Measurements from ENCODE around the gene FBXL14.

The FBXL14 gene

GRCh38 chr12:1595690-1596347 lies 1.4 kb upstream of the FBXL14 start:
- no peak for DNase-seq (ENCODE audit: low read depth)
- peak overlapping the region; percentile 68 for H3K4me3 ChIP-seq (ENCODE audit: low read depth, low read length)

- peak overlapping the region; percentile 68 for H3K4me3 ChIP-seq (ENCODE audit: low read depth, low read length)
- no peak for DNase-seq (ENCODE audit: low read depth)
These were observed 713 bp upstream of the FBXL14 start for GRCh38 chr12:1595026-1595561.

GRCh38 chr12:1594006-1594260 lies 448 bp downstream of the FBXL14 start:
- no peak for DNase-seq (ENCODE audit: low read depth)
- H3K4me3 ChIP-seq (ENCODE audit: low read depth, low read length) = peak overlapping the region; percentile 68

- peak overlapping the region; percentile 68 for H3K4me3 ChIP-seq (ENCODE audit: low read depth, low read length)
- no peak for DNase-seq (ENCODE audit: low read depth)
These were observed 991 bp downstream of the FBXL14 start for GRCh38 chr12:1593174-1594005.

GRCh38 chr12:1592444-1593173 lies 1.8 kb downstream of the FBXL14 start:
- peak overlapping the region; percentile 68 for H3K4me3 ChIP-seq (ENCODE audit: low read depth, low read length)
- DNase-seq (ENCODE audit: low read depth) = peak; percentile 72

- H3K4me3 ChIP-seq (ENCODE audit: low read depth, low read length) = peak overlapping the region; percentile 68
- DNase-seq (ENCODE audit: low read depth) = no peak
These were observed 2.8 kb downstream of the FBXL14 start for GRCh38 chr12:1591543-1591942.

GRCh38 chr12:1591034-1591433 lies 3.3 kb downstream of the FBXL14 start:
- peak overlapping the region; percentile 68 for H3K4me3 ChIP-seq (ENCODE audit: low read depth, low read length)
- DNase-seq (ENCODE audit: low read depth) = no peak

GRCh38 chr12:1590221-1590979 lies 4.0 kb downstream of the FBXL14 start:
- H3K4me3 ChIP-seq (ENCODE audit: low read depth, low read length) = peak overlapping the region; percentile 68
- no peak for DNase-seq (ENCODE audit: low read depth)

GRCh38 chr12:1588575-1588947 lies 5.8 kb downstream of the FBXL14 start:
- no peak for DNase-seq (ENCODE audit: low read depth)
- H3K4me3 ChIP-seq (ENCODE audit: low read depth, low read length) = no peak overlapping the region

GRCh38 chr12:1587927-1588574 lies 6.3 kb downstream of the FBXL14 start:
- H3K4me3 ChIP-seq (ENCODE audit: low read depth, low read length) = no peak overlapping the region
- DNase-seq (ENCODE audit: low read depth) = no peak

- H3K4me3 ChIP-seq (ENCODE audit: low read depth, low read length) = no peak overlapping the region
- no peak for DNase-seq (ENCODE audit: low read depth)
These were observed 10.1 kb downstream of the FBXL14 start for GRCh38 chr12:1584326-1584725.

GRCh38 chr12:1583421-1584078 lies 10.8 kb downstream of the FBXL14 start:
- H3K4me3 ChIP-seq (ENCODE audit: low read depth, low read length) = no peak overlapping the region
- DNase-seq (ENCODE audit: low read depth) = no peak

- no peak overlapping the region for H3K4me3 ChIP-seq (ENCODE audit: low read depth, low read length)
- no peak for DNase-seq (ENCODE audit: low read depth)
These were observed 11.7 kb downstream of the FBXL14 start for GRCh38 chr12:1582709-1583050.

GRCh38 chr12:1581973-1582708 lies 12.2 kb downstream of the FBXL14 start:
- H3K4me3 ChIP-seq (ENCODE audit: low read depth, low read length) = no peak overlapping the region
- DNase-seq (ENCODE audit: low read depth) = no peak

GRCh38 chr12:1580526-1580925 lies 13.9 kb downstream of the FBXL14 start:
- no peak overlapping the region for H3K4me3 ChIP-seq (ENCODE audit: low read depth, low read length)
- no peak for DNase-seq (ENCODE audit: low read depth)

- no peak overlapping the region for H3K4me3 ChIP-seq (ENCODE audit: low read depth, low read length)
- no peak for DNase-seq (ENCODE audit: low read depth)
These were observed 14.5 kb downstream of the FBXL14 start for GRCh38 chr12:1579651-1580435.

- DNase-seq (ENCODE audit: low read depth) = peak; percentile 66
- peak overlapping the region; percentile 8 for H3K4me3 ChIP-seq (ENCODE audit: low read depth, low read length)
These were observed 17.8 kb downstream of the FBXL14 start for GRCh38 chr12:1576410-1577241.

Measured in skeletal muscle cell (primary cell).